LNCaP clone FGC (cell line): Measurements from ENCODE around the gene URB1.
"Not testable (repeated sequence)": the region's sequence is repeated elsewhere in the genome, so short reads cannot be mapped to it uniquely, and the experiment has no call there.

Experiments
- DNase-seq: peaks from one replicate; pipeline ENCODE4 v3.0.0-alpha.2; 2011; ENCODE audit warnings: low read depth
- H3K4me3 ChIP-seq: 2 replicates; pipeline ENCODE4 v1.5.1; 2011; ENCODE audit warnings: mild to moderate bottlenecking, low read depth, low read length, control low read depth
- TF ChIP-seq, protein P1 (sequence below): IDR thresholded peaks from 2 replicates; pipeline ENCODE4 v1.5.1; 2012; ENCODE audit warnings: mild to moderate bottlenecking; ENCODE audit not compliant: control insufficient read depth, insufficient read depth; ENCODE audit errors: extremely low read depth

URB1 gene

DNA sequence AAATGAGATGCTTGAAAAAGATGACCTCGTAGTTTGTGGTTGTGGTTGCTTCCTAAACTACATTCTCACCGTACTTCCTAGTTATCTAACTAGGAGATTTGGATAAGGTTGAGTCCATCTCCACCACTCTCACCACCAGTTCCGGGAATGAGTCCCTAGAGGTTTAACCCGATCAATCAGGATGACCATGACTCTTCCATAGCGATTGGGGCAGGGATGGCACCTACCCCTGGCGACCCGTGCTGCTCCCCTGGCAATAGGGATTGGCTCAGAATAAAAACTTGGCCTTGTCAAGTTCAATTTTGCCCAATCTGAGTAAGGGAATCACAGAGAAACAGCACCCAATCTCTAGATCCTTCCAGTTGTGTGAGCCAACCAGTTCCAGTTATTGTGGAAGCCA, 111.3 kb downstream of the URB1 start:
- no peak for DNase-seq
- TF ChIP-seq, protein P1, sequence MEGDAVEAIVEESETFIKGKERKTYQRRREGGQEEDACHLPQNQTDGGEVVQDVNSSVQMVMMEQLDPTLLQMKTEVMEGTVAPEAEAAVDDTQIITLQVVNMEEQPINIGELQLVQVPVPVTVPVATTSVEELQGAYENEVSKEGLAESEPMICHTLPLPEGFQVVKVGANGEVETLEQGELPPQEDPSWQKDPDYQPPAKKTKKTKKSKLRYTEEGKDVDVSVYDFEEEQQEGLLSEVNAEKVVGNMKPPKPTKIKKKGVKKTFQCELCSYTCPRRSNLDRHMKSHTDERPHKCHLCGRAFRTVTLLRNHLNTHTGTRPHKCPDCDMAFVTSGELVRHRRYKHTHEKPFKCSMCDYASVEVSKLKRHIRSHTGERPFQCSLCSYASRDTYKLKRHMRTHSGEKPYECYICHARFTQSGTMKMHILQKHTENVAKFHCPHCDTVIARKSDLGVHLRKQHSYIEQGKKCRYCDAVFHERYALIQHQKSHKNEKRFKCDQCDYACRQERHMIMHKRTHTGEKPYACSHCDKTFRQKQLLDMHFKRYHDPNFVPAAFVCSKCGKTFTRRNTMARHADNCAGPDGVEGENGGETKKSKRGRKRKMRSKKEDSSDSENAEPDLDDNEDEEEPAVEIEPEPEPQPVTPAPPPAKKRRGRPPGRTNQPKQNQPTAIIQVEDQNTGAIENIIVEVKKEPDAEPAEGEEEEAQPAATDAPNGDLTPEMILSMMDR: no peak

DNA sequence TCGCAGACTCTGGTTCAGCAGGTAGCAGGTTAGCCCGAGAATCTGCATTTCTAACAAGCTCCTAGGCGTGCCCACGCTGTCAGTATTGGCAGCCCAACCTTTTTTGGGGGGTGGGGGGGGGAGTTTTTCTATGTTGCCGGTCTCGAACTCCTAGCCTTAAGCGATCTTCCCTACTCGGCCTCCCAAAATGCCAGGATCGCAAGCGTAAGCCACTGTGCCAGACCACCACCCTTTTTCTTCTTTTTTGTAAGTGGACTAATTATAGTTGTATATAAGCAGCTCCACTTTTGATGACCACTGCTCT, 113.5 kb downstream of the URB1 start:
- DNase-seq: no peak
- TF ChIP-seq, protein P1: no peak
- H3K4me3 ChIP-seq: peak overlapping the region; percentile 91

More for the DNA sequence above, 111.3 kb downstream of the URB1 start:
- H3K4me3 ChIP-seq: no peak overlapping the region

DNA sequence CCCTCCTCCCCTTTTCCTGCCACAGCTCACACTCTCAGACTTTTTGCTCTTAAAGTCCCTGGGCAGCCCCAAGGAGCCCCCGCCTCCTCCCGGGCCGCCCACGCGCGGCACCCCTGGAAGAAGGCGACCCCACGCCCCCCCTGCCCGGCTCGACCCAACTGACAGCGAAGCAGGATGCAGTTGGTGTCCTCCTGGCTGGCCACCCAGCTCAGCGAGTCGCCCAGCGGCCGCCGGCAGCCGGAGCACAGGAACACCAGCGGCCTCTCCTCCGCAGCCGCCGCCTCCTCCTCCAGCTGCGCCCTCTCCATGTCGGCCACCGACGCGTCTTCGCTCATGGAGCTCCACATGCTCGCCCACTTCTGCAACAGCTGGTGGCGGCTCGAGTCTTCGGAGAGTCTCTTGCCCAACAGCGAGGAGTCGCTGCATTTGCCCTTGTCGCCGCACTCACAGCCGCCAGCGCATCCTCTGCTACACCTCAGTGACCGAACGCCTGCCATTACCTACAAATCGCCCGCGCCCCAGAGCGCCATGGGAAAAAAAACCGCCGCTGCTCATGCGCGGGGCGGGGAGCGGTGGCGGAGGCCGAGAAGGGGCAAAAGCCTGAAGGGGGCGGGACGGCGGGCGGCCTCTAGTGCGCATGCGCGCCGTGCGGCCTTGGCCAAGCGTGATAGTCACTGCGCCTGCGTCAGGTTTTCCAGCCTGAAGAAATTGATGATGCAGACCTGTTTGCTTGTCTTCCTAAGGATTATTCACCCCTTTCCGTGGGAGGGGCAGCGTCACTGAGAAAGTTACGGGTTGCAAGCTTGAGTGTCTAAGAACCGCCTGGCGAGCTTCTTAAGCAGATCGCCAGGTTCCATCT, 114.1 kb downstream of the URB1 start, which contains the start of gene MIS18A:
Gene MIS18A (minus strand): TSS at position 532 of the 859 bp plus-strand sequence. CDS start 35 bp downstream, at position 497.
- TF ChIP-seq, protein P1: no peak
- H3K4me3 ChIP-seq: peak within 1 kb of the TSS; percentile 91
- peak; percentile 80 for DNase-seq

DNA sequence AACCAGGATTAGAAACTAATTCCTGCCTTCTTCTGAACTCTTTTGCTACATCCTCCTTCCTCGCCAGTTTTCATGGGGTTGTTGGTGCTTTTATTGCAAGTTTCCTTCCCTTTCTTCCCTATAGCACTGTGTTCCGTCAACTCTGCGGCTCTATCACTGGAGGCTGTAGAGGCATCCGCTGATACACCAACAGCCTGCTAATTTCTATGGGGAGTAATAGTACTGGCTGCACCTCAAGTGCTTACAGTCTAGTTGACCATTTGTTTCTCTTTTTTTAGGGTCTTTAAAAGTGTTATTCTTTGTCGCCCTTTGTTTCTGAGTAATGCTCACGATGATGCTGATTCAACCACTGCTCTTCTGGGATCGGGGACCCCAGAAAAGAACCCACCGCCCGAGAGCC, 114.7 kb downstream of the URB1 start:
- TF ChIP-seq, protein P1: no peak
- DNase-seq: no peak
- peak overlapping the region; percentile 91 for H3K4me3 ChIP-seq

DNA sequence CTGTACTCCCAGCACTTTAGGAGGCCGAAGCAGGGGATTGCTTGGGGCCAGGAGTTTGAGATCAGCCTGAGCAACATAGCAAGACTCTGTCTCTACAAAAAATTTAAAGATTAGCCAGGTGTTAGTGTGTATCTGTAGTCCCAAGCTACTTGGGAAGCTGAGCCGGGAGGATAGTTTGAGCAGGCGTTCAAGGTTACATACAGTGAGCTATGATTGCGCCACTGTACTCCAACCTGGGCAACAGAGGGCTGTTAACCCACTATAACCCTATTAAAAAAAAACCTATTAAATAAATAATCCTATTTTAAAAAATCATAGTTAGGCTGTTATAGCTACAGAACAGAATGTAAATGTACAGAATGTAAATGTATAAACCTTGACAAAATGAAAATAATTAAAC, 116.1 kb downstream of the URB1 start:
- TF ChIP-seq, protein P1: no peak
- H3K4me3 ChIP-seq: no peak overlapping the region
- no peak for DNase-seq

DNA sequence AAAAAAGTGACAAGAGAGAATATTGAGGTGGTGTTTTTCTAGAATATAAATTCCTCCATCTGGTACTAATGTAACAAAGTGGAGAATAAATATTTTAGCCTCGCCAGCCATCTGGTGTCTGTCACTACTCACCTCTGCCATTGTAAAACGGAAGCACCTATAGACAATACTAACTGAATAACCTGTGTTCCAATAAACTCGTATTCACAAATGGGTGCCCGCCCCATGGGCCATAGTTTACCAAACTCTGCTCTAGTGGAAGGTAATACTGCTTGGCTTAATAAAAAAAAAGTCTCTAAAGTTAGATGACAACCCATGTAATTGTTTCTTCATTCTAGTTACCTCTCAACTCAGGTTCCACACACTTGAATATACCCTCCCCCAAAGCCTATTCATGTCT, 122.1 kb downstream of the URB1 start:
- no peak overlapping the region for H3K4me3 ChIP-seq
- no peak for DNase-seq
- TF ChIP-seq, protein P1: no peak

DNA sequence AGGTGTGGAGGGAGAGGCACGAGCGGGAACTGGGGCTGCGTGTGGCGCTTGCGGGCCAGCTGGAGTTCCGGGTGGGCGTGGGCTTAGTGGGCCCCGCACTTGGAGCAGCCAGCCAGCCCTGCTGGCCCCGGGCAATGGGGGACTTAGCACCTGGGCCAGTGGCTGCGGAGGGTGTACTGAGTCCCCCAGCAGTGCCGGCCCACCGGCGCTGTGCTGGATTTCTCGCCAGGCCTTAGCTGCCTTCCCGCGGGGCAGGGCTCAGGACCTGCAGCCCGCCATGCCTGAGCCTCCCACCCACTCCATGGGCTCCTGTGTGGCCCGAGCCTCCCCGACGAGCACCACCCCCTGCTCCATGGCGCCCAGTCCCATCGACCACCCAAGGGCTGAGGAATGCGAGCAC, 127.5 kb downstream of the URB1 start:
- DNase-seq, H3K4me3 ChIP-seq: not testable (repeated sequence)
